HG03139 (cell line): Measurements from ENCODE around the gene ZMYND11.
"Not testable (repeated sequence)": the region's sequence is repeated elsewhere in the genome, so short reads cannot be mapped to it uniquely, and the experiment has no call there.

ENCODE experiments used
- ATAC-seq: cut with Tn5 transposase; IDR thresholded peaks from one replicate; pipeline ENCODE4 v1.9.1; 2021; ENCODE audit not compliant: unreplicated experiment

ZMYND11 gene

DNA sequence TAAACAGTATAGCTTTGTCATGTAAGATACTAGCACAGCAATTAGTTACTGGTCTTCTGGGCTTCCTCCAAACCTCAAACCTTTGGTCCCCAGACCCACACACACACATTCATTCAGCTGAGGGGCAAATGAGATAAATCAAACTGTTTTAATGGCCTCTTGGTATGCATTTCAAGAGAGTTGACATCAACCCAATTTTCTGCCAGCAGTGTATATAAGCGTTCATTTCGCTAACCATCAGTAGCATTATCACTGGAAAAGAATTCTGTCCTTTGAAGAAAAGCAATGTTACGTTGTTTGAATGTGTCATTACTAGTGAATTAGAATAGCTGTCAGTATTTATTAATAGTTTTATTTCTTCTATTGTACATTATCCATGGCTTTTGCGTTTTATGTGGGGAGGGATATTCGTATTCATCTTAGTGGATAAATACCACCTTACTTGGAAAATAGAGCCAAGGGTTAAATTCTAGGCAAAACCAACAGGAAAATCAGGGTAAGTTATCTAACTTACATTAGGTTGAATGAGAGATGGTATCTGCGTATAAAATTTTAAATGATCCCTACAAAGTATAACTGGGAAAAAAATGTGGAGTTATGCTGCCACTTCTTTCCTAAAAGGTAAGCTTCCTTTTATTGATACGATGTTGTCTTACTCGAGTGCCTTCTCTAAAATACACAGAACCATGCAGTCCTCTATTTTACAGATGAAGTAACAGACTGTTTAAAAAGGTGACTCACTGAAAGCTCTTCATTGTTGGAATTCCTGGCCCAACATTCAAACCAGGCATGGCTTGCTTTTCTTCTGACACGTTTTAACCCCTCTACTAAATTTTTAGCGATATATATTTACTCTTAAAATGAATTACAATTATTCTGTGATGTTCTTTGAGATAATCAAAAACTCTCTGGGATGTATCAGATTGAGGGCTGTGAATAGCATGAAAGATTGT, 2.0 kb upstream of the ZMYND11 start:
- ATAC-seq: no peak

DNA sequence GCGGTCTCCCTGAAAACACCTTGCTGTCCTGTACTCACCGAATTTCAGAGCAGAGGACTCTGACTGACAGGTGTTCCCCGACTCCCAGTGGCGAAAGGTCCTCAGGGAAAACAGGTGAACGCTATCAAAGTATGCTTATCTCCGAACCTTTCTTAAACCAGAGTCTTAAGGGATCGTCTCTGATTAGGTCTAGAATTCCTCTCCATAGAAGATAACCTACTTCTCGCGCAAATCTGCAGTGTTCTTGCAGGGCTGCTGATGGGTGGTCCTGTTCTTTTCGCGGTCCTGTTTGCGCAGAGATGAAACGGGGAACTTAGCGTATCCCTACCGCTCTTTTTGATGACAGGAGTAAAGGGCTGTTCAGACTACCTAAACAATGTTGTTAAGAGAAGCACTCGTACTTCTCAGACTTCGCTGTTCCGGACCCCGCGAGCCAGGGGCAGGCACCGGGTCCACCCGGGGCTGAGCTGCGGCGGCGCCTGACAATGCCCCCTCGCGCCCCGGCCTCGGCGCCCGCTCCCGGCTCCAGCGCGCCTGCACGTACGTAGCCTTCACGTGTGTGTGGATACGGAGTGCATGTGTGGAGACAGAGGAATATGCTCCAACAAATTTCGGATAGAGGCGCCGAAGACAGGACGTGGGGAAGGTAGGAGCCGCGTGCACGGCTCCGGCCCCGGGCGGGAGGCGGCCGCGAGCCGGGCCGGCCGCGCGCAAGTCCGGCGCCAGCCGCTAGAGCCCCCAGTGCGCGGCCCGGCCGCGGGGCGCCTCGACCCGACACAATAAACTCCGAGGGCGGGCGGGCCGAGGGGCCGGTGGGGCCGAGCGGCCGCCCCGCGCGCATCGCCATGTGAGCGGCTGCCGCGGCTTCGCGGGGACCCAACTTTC, 766 bp upstream of the ZMYND11 start:
- ATAC-seq: peak; percentile 34

DNA sequence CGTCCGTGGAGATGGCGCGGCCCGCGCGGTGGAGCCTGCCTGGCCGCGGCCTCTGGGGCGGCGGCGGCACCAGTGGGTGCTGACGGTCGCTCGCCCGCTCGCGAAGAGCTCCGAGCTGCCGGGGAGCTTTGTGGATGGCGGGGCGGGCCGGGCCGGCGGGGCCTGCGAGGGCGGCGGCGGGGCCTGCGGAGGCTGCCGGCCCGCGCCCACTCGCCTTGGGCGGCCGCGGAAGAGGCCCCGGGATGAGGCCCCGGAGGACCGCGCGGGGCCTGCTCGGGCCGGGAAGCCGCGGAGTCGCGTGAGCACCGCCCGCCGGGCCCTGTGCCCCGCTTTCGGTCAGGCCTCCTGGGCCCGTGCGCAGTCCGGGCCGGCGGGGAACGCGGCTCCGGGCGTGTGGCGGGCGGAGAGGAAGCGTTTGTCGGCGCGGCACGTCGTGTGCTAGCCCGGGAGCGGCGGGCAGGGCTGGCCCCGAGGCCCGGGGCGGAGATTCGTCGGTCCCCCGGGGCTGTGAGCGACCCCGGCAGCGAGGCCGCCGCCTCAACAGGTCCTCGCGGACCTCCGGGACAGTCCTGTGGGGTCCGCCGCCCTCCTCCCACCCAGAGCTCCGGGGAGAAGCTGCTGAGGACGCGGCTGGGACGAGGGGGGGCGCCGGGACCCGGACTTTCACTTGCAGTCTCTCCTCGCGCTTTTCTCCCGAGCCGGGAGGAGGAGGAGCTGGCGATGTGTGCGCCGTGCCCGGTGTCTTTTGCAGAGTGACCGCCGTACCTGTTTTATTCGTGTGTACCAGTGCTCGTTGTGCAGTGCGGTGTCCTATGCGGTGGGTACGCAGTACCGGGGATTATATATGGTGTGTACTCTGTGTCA, 578 bp downstream of the ZMYND11 start:
- ATAC-seq: peak; percentile 29

DNA sequence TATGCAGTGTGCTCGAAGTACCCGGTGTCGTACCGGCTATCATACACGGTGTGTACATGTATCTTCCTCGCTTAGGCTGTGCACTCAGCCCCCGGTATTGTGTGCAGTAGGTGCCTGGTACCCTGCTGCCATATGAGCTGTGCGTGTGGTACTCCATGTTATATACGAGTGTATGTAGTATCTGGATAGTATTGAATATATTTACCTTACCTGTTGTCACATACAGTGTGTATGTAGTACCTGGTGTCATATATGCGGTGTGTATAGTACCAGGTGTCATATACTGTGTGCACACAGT, 1.2 kb downstream of the ZMYND11 start:
- ATAC-seq: peak; percentile 25

DNA sequence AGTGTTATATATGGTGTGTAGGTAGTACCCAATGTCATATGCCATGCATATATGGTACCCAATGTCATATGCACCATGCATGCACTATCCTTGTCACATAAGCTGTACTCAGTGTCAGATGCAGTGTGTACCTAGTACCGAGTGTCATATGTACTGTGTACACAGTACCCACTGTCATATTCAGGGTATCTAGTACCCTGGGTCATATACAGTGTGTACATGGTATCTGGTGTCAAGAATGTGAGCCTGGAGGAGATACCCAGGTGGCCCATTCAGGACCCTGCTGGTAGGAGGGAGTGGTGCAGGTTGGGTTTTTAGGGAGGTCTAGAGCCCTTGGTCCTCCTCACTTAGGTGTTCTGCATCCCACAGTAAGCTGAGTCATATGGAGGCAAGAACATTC, 1.8 kb downstream of the ZMYND11 start:
- ATAC-seq: no peak

DNA sequence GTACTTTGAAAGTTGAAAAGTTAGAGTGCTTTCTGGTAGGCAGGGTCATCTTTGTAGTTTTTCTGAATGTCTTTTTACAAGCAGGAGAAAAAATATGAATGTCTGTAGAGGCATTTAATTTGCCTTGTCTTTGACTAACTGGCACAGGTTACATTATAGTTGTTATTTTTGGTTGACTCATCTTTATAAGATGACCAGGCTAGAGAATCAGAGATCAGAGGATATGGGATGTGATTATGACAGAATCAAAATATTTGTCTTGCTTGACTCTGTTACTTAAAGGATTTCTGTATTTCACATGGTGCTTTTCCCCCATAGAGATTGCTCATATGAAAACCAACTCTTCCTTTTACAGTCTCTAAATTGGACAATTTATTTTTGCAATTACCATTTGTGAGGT, 2.4 kb downstream of the ZMYND11 start:
- ATAC-seq: no peak

DNA sequence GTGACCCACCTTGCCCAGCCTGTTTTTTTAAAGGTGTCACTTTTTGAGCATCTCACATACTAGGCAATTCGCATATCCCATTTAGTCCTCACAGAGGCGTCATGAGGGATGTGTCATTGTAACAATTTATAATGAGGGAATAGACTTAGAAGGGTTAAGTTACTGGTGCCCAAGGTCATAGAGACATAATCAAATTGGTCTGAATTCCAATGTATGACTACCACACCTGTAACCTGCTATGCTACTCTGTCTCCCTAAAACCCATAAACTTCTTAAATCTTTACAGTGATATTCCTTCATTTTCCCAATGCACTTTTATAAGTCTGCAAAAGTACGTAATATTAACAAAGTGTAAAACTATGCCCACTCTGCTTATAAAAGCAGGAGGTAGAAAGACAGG, 7.1 kb downstream of the ZMYND11 start:
- ATAC-seq: no peak

DNA sequence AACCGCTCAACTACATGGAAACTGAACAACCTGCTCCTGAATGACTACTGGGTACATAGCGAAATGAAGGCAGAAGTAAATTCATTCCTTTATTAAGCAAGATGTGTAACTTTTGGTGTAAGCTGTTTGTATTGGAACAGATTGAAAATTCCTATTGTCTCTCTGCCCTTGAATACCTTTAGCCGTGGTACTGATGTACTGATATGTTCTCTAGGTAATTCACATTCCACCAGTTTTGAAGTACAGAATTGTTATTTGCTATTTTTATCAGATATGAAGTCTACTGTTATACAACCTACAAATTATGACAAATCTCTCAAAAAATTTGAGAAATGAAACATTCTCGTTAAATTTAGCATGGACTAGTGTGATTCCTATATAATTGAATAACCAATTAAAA, 17.7 kb downstream of the ZMYND11 start:
- no peak for ATAC-seq

DNA sequence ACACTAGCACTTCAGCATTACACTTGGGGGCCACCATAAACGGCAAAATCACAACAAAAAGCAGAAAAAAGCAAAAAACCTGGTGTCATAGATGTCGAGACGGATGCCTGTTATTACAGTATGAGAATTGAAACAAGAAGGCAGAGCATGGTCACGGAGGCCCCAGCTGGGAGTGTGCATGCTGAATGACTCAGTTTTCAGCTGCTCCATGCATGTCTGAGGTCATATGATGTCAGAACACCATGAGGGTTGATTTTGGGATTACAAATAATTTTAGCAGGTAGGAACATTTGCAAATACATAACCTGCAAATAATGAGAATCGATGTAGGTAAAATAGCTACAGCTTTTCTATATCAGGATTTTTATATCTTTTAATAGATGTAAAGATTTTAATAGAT, 19.1 kb downstream of the ZMYND11 start:
- ATAC-seq: no peak

DNA sequence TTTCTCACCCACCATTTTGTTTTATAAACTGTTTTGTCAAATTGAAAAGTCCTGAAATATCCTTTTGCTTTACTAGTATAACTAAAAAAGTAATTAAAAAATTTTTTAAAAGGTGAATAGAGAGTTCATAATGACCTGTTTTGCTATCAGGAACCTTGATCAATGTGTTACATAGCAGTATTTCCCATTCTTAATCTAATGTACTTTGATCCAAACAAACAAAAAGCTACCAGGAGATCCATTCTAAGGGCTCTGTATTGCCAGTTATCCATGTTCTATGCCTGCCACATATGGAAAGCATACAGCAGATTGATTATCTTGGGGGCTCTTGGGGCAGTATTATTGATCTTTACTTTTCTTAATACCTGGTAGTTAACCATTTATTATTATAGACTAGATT, 32.1 kb downstream of the ZMYND11 start:
- no peak for ATAC-seq

DNA sequence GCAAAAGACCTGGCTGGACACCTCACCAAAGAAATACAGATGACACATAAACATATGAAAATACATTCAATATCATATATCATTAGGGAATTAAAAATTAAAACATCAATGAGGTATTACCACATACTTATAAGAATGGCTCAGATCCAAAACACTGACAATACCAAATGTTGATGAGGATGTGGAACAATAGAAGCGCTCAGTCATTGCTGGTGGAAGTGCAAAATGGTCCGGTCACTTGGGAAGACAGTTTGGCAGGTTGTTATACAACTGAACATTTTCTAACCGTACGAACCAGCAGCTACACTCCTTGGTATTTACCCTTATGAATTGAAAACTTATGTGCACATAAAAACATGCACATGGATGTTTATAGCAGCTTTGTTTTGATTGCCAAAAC, 38.5 kb downstream of the ZMYND11 start:
- no peak for ATAC-seq

DNA sequence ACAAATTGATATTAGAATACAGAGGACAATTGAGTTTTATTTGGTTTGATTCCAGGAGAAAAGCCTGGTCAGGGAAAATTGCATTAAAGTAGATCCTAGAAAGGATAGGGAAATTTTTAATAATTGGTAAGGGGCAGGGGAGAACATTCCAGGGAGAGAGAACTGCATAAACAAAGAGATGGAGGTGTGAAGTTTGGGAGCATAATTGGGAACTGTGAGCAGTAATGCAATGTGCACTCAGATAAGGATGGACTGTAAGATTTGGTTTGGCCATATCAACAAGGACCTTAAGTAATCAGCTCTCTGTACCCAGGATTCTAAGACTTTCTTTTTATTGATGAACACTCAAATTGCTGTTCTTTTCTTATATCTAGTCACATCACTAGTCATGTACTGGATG, 41.4 kb downstream of the ZMYND11 start:
- no peak for ATAC-seq

DNA sequence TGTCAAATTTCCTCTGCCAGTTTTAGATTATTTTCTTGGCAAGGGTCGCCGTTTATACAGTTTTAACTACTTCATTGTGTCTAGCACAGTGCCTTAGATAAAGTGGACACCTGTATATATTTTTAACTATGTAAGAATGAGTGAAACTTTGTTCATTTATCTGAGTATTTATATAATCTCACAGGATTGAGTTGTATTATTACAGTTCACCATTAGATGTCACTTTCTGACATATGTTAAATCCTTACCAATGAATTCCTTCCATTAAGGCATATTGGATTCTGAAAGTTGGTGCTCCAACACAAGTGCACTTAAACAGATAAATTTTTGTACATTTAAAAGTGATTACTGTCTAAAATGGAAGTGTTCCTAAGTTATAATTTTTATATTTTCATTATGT, 43.0 kb downstream of the ZMYND11 start:
- no peak for ATAC-seq

DNA sequence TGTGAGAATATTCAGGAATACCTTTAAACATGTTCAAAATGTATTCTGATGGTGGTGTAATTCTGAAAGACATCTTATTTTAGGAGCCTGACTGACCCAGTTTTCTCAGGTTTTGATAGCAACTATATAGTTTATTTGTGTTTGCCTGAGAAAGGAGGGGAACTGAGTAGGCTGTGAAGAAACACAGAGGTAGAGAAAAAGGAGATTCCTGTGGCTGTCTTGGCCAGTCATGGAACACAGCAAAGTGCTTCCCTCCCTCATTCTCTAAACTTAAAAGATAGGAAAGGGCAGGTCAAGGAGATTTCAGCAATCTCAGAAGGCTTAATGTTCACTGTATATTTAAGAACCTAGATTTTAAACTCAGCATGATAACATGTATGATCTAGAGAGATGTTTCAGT, 43.5 kb downstream of the ZMYND11 start:
- no peak for ATAC-seq

DNA sequence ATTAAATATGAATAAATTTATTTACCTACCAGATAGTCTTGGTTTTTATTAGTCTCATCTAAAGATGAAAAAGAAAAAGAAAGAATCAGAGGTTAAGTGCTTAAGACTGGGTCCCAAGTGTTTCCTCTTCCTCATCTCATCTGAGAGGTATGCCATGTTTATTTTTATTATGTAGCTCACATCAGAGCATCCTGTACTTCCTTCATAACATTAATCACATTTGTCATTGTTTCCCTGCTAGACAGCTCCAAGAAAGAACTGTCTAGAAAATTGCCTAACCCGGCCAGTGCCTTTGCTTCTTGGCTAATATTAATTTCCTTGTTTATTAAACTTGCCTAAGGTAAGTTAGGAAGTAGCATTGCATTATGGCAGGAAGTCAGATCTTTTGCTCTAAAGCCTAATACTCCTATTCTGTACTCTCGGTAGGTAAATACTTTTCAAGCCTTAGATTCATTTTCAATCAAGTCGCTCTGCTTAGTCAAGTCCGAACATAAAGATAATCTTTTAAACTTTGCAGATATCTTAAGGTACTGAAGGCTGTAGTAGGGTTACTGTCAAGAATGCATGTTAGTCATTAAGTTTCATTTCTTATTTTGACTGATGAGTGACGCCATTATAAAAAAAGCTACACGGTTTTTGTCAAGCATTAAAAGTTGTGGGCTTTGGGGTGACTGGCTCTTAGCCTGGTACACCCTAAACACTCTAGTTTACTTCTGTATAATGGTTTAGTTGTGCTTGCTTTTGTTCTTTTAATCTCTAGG, 47.4 kb downstream of the ZMYND11 start:
- ATAC-seq: no peak

DNA sequence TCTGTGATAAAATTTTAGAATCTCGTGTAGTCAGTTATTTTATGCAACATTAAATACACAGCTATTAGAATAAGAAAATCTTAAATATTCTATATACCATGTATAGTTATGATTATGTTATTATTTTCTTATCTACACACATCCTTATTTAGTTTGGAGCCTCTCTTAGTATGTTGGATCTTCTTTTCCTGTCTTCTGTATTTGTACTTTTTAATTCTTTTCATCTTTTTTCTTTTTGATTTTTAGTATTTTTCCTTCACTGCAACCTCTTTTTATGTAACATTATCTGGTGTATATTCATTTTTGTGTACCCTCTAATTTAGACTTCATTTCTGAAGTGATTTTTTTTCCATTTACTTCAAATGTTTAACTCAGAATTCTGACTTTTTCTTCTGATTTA, 48.9 kb downstream of the ZMYND11 start:
- ATAC-seq: no peak

DNA sequence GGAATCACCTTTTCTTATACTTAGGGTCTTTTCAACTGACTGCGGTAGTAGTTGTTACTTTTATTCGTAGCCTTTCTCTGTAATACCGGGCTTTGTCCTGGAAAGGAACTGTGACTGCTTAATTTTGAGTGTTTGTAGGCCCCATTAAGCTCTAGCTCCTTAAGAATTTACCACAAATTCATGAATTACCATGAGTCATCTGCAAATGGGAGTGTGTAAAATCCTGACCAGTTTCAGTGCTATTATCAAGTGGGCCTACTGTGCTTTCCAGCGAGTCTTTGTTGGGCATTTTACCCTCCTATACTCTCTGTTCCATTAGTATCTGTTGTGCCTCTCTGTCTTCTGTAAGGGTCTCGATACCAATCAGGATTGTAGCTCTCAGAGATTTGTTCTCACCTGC, 49.7 kb downstream of the ZMYND11 start:
- ATAC-seq: no peak

DNA sequence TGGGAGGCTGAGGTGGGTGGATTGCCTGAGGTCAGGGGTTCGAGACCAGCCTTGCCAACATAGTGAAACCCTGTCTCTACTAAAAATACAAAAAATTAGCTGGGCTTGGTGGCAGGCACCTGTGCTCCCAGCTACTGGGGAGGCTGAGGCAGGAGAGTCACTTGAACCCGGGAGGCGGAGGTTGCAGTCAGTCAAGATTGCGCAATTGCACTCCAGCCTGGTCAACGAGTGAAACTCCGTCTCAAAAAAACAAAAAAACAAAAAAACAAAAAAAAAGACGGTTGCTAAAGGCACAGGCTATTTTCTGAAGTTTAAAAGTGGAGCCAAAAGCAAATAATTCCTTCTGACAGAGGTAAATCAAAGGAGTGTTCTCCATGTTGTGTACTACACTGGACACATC, 50.3 kb downstream of the ZMYND11 start:
- ATAC-seq: not testable (repeated sequence)

DNA sequence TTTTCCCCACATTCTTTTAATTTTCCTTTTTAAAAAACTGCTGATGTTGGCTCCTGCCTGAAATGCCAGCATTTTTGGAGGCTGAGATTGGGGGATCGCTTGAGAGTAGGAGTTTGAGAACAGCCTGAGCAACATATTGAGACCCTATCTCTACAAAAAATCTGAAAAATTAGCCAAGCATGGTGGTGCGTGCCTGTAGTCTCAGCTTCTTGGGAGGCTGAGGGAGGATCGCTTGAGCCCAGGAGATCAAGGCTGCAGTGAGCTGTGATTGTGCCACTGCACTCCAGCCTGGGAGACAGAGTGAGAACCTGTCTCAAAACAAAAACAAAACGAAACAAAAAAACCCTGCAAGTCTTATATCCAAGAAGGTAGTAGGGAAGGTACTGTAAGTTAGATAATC, 51.7 kb downstream of the ZMYND11 start:
- no peak for ATAC-seq

DNA sequence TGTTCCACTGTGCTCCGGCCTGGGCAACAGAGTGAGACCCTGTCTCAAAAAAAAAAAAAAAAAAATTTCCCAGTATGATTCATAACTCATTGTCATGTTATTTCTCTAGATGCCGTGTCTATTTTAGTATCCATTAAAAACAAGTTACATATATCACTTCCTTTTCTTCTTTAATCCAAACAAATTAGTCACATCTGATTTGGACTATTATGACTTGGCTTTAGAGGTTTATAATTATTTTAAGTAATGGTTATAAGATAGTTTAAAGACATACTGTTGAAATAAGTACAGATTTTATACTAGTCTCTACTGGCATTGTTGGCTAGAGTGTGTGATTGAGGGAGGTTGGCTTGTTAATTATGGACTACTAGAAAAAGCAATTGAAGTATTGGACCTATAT, 53.3 kb downstream of the ZMYND11 start:
- no peak for ATAC-seq

DNA sequence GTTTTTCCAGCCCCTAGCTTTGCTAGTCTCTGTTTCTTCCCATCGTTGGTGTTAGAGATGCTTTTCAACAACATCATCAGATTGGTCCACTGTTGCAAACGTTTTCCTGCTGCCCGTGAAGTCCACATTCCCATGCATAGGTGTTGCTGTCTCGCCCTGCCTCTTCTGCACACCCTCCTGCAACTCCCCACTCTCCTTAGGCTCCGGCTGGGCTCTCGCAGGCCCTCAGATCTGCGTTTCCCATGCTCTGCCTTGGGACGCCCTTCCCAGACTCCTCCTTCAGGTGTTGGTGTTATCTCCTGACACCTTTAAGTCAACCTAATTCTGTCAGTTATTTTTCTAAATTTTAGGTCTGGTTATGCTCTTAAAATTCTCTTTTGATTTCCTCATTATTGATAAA, 55.0 kb downstream of the ZMYND11 start:
- no peak for ATAC-seq
